LNCaP clone FGC (cell line): ENCODE results near the gene SNX15.

Experiments
- DNase-seq: peaks from one replicate; pipeline ENCODE4 v3.0.0-alpha.2; 2011; ENCODE audit warnings: low read depth
- H3K4me3 ChIP-seq: 2 replicates; pipeline ENCODE4 v1.5.1; 2011; ENCODE audit warnings: mild to moderate bottlenecking, low read depth, low read length, control low read depth
- TF ChIP-seq, protein P1 (sequence below): IDR thresholded peaks from 2 replicates; pipeline ENCODE4 v1.5.1; 2012; ENCODE audit warnings: mild to moderate bottlenecking; ENCODE audit not compliant: control insufficient read depth, insufficient read depth; ENCODE audit errors: extremely low read depth

SNX15 gene

DNA sequence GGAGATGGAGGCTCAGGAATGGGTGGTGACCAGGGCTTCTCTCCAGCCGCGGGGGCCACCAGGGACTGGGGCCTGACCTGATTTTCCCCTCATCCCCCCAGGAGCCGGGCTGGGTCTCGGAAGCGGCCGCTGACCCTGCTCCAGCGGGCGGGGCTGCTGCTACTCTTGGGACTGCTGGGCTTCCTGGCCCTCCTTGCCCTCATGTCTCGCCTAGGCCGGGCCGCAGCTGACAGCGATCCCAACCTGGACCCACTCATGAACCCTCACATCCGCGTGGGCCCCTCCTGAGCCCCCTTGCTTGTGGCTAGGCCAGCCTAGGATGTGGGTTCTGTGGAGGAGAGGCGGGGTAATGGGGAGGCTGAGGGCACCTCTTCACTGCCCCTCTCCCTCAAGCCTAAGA is 60.6 kb downstream of the SNX15 start:
- H3K4me3 ChIP-seq = no peak overlapping the region
- TF ChIP-seq, protein P1, sequence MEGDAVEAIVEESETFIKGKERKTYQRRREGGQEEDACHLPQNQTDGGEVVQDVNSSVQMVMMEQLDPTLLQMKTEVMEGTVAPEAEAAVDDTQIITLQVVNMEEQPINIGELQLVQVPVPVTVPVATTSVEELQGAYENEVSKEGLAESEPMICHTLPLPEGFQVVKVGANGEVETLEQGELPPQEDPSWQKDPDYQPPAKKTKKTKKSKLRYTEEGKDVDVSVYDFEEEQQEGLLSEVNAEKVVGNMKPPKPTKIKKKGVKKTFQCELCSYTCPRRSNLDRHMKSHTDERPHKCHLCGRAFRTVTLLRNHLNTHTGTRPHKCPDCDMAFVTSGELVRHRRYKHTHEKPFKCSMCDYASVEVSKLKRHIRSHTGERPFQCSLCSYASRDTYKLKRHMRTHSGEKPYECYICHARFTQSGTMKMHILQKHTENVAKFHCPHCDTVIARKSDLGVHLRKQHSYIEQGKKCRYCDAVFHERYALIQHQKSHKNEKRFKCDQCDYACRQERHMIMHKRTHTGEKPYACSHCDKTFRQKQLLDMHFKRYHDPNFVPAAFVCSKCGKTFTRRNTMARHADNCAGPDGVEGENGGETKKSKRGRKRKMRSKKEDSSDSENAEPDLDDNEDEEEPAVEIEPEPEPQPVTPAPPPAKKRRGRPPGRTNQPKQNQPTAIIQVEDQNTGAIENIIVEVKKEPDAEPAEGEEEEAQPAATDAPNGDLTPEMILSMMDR = no peak
- no peak for DNase-seq

GRCh38 chr11:65089621-65090020 is 62.4 kb downstream of the SNX15 start:
- no peak for DNase-seq
- TF ChIP-seq, protein P1 = no peak
- H3K4me3 ChIP-seq = no peak overlapping the region
